Measurements from ENCODE around the gene CALCR. TPM values are rescaled to one million over a fixed set of nuclear protein-coding genes. Genes with fewer than 3 reads are reported as not detected.
A peak's percentile ranks its signal among the peaks of the same experiment; 100 is the strongest.

Gene CALCR
- total and polyA plus RNA-seq, 9 donors = 5.1 to 12.5 (median 9.5) TPM

DNA sequence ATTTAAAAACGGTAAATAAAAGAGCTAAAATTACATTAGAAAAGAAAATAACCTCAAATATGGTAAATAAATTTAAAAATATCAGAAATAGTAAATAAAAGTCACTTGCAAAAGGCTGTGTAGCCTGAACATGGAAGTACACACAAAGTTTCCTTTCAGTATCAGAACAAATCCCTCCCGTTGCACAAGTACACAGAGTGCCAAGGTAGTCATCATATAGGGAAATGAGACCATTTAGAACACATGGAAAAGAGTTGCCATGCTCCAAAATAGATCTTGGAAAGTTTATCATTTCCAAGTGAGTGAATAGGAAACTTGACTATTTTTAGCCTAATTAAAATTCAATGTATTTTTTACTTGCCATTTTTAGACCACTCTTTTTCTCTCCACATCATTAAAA, 11.6 kb downstream of the CALCR start:
- no peak overlapping the region for H3K27ac ChIP-seq (ENCODE audit: low read length)
- no CpG with 5 or more reads among the region's 2 CpGs for WGBS (ENCODE audit: insufficient coverage)
- no peaks in the 10 kb centered on the region for H3K4me1 ChIP-seq (ENCODE audit: control insufficient read depth, insufficient read depth, low read length)
- no peaks in the 10 kb centered on the region for H3K27me3 ChIP-seq (ENCODE audit: control insufficient read depth, insufficient read depth, low read length)
- no peaks in the 10 kb centered on the region for H3K36me3 ChIP-seq (ENCODE audit: control insufficient read depth, insufficient read depth, low read length)
- no peak overlapping the region for H3K4me3 ChIP-seq (ENCODE audit: low read length)
- no peaks in the 10 kb centered on the region for H3K9me3 ChIP-seq (replicated peaks; ENCODE audit: control insufficient read depth, low read depth, low read length)
- no peak for DNase-seq

DNA sequence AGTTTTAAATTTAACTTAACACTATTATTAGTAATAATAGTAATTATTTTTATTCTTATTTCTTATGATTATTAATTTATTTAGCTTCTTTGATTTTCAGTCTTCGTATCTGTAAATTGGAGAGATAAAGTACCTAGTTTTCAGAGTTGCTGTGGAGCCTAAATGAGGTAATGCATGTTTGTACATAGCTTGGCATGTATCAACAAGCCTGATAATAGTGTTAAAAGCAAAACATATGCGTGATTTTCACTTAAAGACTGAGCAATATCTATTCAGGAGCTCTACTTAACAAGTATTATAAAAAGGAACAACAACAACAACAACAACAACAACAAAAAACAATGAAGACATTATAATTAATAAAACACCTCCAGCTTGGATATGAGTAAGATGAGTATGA, 12.4 kb downstream of the CALCR start:
- Histone ChIP-seq H3K4me3 (ENCODE audit: low read length) (no peak overlapping the region), H3K36me3 (ENCODE audit: control insufficient read depth, insufficient read depth, low read length) (no peaks in the 10 kb centered on the region), H3K27me3 (ENCODE audit: control insufficient read depth, insufficient read depth, low read length) (no peaks in the 10 kb centered on the region), H3K27ac (ENCODE audit: low read length) (no peak overlapping the region), H3K4me1 (ENCODE audit: control insufficient read depth, insufficient read depth, low read length) (no peaks in the 10 kb centered on the region), H3K9me3 (replicated peaks; ENCODE audit: control insufficient read depth, low read depth, low read length) (no peaks in the 10 kb centered on the region)
- WGBS (ENCODE audit: insufficient coverage) = no CpG with 5 or more reads among the region's 2 CpGs
- DNase-seq = no peak

DNA sequence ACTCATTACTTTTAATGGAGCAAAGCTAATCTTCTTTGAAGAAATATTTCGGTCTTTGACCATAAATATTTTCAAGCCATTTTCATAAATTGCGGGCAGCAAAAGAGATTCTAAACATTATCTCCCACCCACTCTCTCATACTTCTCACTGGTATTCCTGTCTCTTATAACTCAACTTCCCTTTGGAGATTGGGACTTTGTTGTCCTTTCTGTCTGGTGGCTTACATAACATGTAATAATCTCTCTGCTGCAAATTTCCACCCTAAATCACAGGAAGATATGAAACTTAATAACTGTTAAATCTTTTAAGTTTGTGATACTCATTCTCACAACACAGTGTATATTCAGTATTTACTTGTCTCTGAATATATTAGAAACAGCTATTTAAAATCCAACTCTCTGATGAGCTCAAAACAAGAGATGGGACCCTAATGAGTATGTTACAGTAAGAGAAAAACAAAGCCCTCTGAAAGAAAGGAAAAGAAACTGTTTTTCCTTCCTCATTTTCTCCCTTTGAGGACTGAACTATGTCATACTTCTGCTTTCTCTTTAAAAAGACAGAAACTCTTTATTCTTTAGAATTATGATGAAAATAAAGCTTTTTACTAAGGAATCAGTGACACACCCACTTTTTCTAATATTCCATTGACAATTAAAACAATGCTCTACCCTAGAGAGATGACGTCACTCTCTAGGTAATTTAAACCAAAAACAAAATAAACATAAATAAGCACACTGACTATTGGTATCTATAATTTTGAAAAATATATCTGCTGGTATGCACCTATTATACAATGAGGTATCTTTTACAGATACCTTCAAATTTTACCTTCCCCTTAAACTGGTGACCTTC, 14.7 kb downstream of the CALCR start:
- Histone ChIP-seq H3K27ac (ENCODE audit: low read length) (no peak overlapping the region), H3K4me3 (ENCODE audit: low read length) (no peak overlapping the region), H3K9me3 (replicated peaks; ENCODE audit: control insufficient read depth, low read depth, low read length) (no peaks in the 10 kb centered on the region), H3K4me1 (ENCODE audit: control insufficient read depth, insufficient read depth, low read length) (no peaks in the 10 kb centered on the region), H3K36me3 (ENCODE audit: control insufficient read depth, insufficient read depth, low read length) (no peaks in the 10 kb centered on the region), H3K27me3 (ENCODE audit: control insufficient read depth, insufficient read depth, low read length) (no peaks in the 10 kb centered on the region)
- DNase-seq = peak; percentile 30
- no CpG with 5 or more reads among the region's 3 CpGs for WGBS (ENCODE audit: insufficient coverage)

DNA sequence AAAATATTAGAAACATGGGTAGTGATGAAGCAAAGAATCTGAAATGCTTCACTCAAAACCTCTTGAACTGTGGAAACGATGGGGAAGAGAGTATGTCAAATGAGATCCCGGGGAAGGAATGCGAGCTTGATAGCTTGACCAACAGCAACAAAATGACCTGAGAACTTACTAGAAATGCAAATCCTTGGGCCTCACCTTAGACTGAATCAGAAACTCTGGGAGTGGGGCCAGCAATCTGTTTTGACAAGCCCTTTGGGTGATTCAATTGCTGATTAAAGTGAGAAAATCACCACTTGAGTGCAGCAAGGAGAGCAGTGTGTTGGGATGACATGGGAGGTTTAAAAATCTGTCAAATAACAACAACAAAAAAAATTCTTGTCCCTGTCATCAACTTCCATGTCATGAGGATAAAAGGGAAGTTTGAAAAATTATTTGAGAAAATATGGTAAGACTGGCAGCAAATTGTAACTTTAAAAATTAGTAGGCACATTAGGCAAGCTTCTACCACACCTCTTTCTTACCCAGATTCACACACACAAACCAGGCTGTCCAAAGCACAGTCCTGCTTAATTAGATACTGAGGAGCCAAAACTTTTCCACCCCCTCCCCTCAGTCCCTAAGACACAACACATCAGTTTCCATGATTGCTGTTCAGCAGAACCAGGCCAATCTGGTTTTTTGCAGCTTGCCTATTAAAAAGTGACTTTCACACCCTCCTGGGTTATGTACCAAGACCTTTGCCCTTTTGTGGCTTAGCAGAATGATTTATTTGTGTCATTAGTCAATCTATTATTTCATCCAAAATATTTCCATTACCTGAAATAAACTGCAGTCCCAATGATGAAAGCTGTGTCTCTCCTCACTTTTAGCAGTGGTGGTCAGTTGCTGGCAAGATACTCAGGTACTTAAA, 15.6 kb downstream of the CALCR start:
- no peak for DNase-seq
- 33% methylated on average over 2 of the region's 3 CpGs for WGBS (ENCODE audit: insufficient coverage)
- H3K9me3 ChIP-seq (replicated peaks; ENCODE audit: control insufficient read depth, low read depth, low read length) = no peaks in the 10 kb centered on the region
- H3K4me1 ChIP-seq (ENCODE audit: control insufficient read depth, insufficient read depth, low read length) = no peaks in the 10 kb centered on the region
- H3K4me3 ChIP-seq (ENCODE audit: low read length) = no peak overlapping the region
- H3K27me3 ChIP-seq (ENCODE audit: control insufficient read depth, insufficient read depth, low read length) = no peaks in the 10 kb centered on the region
- H3K36me3 ChIP-seq (ENCODE audit: control insufficient read depth, insufficient read depth, low read length) = no peaks in the 10 kb centered on the region
- no peak overlapping the region for H3K27ac ChIP-seq (ENCODE audit: low read length)

DNA sequence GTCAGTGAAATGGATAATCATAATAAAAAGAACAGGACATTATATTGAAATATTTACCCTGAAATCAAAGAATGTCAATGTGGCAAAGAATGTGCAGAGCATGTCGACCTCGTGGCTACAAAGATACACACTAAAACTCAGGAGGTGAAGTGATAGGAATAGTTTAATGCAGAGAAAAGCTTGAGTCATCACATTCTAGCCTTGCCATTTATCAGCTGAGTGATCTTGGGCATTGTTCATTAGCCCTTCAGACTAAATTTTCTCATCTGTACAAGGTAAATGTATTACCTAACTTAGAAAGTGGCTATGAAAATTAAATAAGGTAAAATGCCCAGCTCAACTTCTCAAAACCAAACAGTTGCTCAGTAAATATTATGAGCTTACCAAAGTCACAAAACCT, 22.6 kb downstream of the CALCR start:
- no peaks in the 10 kb centered on the region for H3K36me3 ChIP-seq (ENCODE audit: control insufficient read depth, insufficient read depth, low read length)
- no peak overlapping the region for H3K27ac ChIP-seq (ENCODE audit: low read length)
- no CpG with 5 or more reads among the region's 2 CpGs for WGBS (ENCODE audit: insufficient coverage)
- DNase-seq = no peak
- no peaks in the 10 kb centered on the region for H3K27me3 ChIP-seq (ENCODE audit: control insufficient read depth, insufficient read depth, low read length)
- H3K4me1 ChIP-seq (ENCODE audit: control insufficient read depth, insufficient read depth, low read length) = no peaks in the 10 kb centered on the region
- no peak overlapping the region for H3K4me3 ChIP-seq (ENCODE audit: low read length)
- H3K9me3 ChIP-seq (replicated peaks; ENCODE audit: control insufficient read depth, low read depth, low read length) = no peaks in the 10 kb centered on the region

DNA sequence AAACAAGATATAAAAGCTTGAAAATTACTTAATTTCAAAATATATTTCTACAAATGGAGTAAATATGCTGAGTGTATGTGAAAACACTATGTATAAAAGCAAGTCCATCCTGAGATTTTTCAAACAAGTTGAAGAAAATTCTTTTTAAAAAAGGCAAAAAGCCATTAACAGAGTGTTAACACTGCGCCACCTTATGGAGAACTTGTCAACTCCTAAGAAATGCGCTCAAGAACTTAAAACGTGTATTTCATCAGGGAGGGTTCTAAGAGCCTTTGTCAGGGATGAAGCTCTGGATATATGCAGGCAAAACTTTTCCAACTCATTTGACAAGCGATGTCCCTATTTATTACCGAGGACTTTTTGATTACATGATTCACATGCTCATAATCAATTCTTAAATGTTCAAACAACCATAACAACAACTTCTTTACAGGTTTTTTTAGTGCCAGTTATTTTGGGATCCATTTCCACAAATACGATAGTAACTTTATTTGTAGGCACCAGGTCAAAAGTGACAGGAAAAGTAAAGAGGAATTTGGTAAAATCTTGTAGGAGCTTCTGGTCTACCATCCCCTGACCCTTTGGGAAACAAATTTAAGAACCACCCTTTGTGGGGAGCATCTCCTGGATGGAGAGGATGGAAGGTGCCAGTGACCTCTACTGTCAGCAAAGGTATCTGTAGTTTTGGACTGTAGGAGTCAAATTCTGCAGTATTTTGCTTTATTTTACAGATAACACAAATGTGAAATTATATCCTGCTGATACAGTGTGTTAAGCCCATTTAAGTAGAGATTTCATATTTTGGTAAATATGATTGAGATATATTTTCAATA, 23.2 kb downstream of the CALCR start:
- Histone ChIP-seq H3K36me3 (ENCODE audit: control insufficient read depth, insufficient read depth, low read length) (no peaks in the 10 kb centered on the region), H3K9me3 (replicated peaks; ENCODE audit: control insufficient read depth, low read depth, low read length) (no peaks in the 10 kb centered on the region), H3K27me3 (ENCODE audit: control insufficient read depth, insufficient read depth, low read length) (no peaks in the 10 kb centered on the region), H3K4me3 (ENCODE audit: low read length) (no peak overlapping the region), H3K27ac (ENCODE audit: low read length) (no peak overlapping the region), H3K4me1 (ENCODE audit: control insufficient read depth, insufficient read depth, low read length) (no peaks in the 10 kb centered on the region)
- WGBS (ENCODE audit: insufficient coverage) = 6% methylated on average over 3 of the region's 6 CpGs
- peak; percentile 57 for DNase-seq

DNA sequence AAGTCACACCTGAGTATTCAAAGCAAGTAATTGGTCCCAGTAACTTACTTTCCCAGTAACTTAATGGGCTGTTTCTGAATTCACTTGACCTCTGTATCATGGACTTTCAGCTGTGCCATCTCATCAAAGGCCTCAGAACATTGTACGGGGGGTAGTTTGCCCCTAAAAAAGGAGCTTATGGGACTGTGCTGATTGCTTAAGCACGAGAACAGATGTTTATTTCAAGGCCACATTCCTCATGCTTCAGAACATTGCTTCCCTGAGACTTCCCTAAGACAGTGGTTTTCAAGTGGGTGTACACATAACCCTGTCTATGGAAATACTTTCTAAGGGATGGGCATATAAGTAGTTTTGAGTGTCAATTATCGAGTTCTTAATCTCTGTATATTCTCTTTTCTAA, 26.8 kb downstream of the CALCR start:
- no peak overlapping the region for H3K4me3 ChIP-seq (ENCODE audit: low read length)
- WGBS (ENCODE audit: insufficient coverage) = no CpG with 5 or more reads among the region's 3 CpGs
- no peaks in the 10 kb centered on the region for H3K36me3 ChIP-seq (ENCODE audit: control insufficient read depth, insufficient read depth, low read length)
- peak overlapping the region; percentile 35 for H3K27ac ChIP-seq (ENCODE audit: low read length)
- H3K9me3 ChIP-seq (replicated peaks; ENCODE audit: control insufficient read depth, low read depth, low read length) = no peaks in the 10 kb centered on the region
- no peak for DNase-seq
- peaks cover 3% of the 10 kb centered on the region for H3K4me1 ChIP-seq (ENCODE audit: control insufficient read depth, insufficient read depth, low read length)
- H3K27me3 ChIP-seq (ENCODE audit: control insufficient read depth, insufficient read depth, low read length) = no peaks in the 10 kb centered on the region

DNA sequence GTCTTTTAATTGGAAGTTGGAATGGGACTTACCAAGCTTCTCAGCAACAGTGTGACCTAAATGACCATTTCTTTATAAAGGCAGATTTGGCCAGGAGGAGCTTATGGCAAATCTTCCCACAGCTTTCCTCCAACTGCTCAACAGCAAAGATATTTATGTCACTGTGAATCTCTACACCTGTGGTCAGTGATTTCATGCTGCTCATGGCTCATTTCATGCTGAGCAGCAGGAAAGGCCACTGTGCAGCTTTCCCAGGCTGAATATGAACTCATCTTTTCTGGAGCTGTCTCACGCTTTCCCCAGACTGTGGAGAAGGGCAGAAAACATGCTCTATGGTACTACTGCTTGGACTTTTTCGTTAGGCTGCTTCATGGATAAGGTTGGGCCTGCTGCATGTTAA, 29.8 kb downstream of the CALCR start:
- WGBS (ENCODE audit: insufficient coverage) = 30% methylated on average over 1 of the region's 2 CpGs
- DNase-seq = peak; percentile 76
- no peak overlapping the region for H3K4me3 ChIP-seq (ENCODE audit: low read length)
- H3K27ac ChIP-seq (ENCODE audit: low read length) = peak overlapping the region; percentile 63
- no peaks in the 10 kb centered on the region for H3K36me3 ChIP-seq (ENCODE audit: control insufficient read depth, insufficient read depth, low read length)
- H3K4me1 ChIP-seq (ENCODE audit: control insufficient read depth, insufficient read depth, low read length) = peaks cover 3% of the 10 kb centered on the region
- H3K27me3 ChIP-seq (ENCODE audit: control insufficient read depth, insufficient read depth, low read length) = no peaks in the 10 kb centered on the region
- H3K9me3 ChIP-seq (replicated peaks; ENCODE audit: control insufficient read depth, low read depth, low read length) = no peaks in the 10 kb centered on the region

DNA sequence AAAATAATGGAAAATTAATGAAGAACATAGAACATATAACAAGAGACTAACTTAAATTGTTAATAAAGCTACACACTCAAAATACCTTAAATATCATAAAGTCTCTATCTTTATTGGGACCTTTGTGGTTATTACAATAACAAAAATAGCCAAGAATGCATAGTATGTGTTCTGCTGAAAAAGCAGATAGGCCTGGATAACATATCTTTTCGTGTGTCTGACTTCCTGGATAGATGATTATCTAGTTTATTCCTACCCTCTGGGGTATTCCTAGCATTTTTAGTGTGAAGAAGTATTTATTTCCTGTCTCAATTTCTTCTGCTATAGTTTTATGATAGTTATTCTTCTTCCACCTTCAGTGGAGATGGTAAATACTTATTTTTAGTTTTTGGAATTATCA, 36.5 kb downstream of the CALCR start:
- no peaks in the 10 kb centered on the region for H3K9me3 ChIP-seq (replicated peaks; ENCODE audit: control insufficient read depth, low read depth, low read length)
- no peaks in the 10 kb centered on the region for H3K4me1 ChIP-seq (ENCODE audit: control insufficient read depth, insufficient read depth, low read length)
- DNase-seq = no peak
- H3K4me3 ChIP-seq (ENCODE audit: low read length) = no peak overlapping the region
- no peaks in the 10 kb centered on the region for H3K27me3 ChIP-seq (ENCODE audit: control insufficient read depth, insufficient read depth, low read length)
- no peaks in the 10 kb centered on the region for H3K36me3 ChIP-seq (ENCODE audit: control insufficient read depth, insufficient read depth, low read length)
- H3K27ac ChIP-seq (ENCODE audit: low read length) = no peak overlapping the region
- no CpG with 5 or more reads among the region's 1 CpG for WGBS (ENCODE audit: insufficient coverage)

DNA sequence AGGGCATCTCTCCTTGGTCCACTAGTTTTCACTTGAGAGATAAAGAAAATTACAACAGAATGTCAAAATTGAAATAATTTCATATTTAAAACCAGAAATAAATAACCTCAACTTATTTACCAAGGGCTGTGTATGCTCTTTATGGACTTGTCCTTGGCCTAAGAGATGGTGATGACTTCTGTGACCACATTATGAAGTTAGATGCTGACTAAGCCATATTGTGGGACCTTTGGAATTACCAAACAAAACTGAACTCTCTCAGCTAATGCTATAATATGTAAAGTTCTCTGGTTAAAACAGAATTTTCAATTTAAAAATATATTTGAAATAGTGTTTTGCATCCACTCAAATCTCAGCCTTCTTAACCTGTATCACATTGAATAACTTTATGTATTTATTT, 38.9 kb downstream of the CALCR start:
- no peaks in the 10 kb centered on the region for H3K9me3 ChIP-seq (replicated peaks; ENCODE audit: control insufficient read depth, low read depth, low read length)
- H3K27me3 ChIP-seq (ENCODE audit: control insufficient read depth, insufficient read depth, low read length) = no peaks in the 10 kb centered on the region
- no peak overlapping the region for H3K4me3 ChIP-seq (ENCODE audit: low read length)
- H3K27ac ChIP-seq (ENCODE audit: low read length) = no peak overlapping the region
- no peaks in the 10 kb centered on the region for H3K36me3 ChIP-seq (ENCODE audit: control insufficient read depth, insufficient read depth, low read length)
- no peaks in the 10 kb centered on the region for H3K4me1 ChIP-seq (ENCODE audit: control insufficient read depth, insufficient read depth, low read length)
- no peak for DNase-seq

Data from muscle of leg (tissue), 11 donors.